Caki2 (cell line): ENCODE measurements around the gene GGT1. TPM values are rescaled to one million over a fixed set of nuclear protein-coding genes. Genes with fewer than 3 reads are reported as not detected.
"Not testable (repeated sequence)": the region's sequence is repeated elsewhere in the genome, so short reads cannot be mapped to it uniquely, and the experiment has no call there.

Experiments
- DNase-seq: peaks from one replicate; pipeline ENCODE4 v3.0.0-alpha.2; 2015; ENCODE audit warnings: low read depth
- in situ Hi-C: cut with HindIII; loops from 2 replicates; pipeline ENCODE4 v1.10.0; 2016; ENCODE audit warnings: low sequenced_read_pairs, low pct_unique_long_range_greater_than_20kb, mixed read lengths
- total RNA-seq: library from RNA; depleted of rRNA; stranded (reverse); fragments of >200 nt; shearing (Covaris generic); gene quantifications from 2 replicates; pipeline ENCODE4 v1.2.3, GENCODE V29; 2014; ENCODE audit warnings: low replicate concordance; rRNA removed

GGT1 gene
- total RNA-seq = 396 and 486 TPM in 2 replicates

DNA sequence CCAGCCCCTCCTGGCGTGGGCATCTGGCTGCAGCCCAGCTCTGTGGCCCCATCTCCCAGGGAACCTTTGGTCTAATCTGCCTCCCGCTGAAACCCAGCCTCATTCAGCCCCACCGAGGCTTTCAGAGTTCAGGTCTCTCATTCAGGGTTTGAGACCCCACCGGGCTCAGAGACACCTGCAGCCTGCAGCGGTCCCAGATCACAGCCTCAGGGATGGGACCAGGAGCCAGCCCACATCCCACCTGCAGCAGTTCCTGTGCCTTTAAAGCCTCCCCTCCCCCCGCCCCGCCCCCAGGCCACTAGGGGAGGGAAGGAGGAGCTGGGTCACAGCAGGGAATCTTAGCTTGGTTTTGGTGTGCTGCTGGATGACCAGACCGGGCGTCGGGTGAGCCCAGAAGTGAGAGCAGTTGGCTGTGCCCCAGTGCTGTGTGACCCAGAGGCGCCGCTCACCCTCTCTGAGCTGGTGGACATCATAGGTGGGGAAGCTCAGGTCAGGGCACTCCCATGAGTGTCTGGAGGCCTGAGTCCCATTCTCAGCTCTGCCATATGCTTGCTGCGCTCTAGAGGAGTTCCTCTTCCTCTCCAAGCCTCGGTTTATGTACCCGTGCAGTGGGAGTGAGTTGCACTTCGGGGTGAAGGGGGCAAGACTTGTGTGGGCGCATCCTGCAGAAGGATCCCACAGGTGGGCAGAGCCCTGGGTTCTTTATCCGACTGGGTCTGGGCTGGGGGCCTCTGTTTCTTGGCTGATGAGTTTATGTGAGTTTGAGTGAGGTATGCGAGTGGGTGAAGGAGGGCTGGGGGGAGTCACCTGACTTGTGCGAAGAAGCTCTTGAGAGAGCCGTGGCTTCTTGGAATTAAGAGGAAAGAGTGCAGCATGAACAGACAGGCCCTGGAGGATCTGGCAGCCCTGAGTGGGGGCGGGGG lies at the start of gene GGT1:
Gene GGT1, plus strand, starts transcription at position 347 of the 923 bp plus-strand sequence. CDS start 7,889 bp downstream, outside the sequence.
- in situ Hi-C loops = not testable (repeated sequence)
- DNase-seq = peak; percentile 74

DNA sequence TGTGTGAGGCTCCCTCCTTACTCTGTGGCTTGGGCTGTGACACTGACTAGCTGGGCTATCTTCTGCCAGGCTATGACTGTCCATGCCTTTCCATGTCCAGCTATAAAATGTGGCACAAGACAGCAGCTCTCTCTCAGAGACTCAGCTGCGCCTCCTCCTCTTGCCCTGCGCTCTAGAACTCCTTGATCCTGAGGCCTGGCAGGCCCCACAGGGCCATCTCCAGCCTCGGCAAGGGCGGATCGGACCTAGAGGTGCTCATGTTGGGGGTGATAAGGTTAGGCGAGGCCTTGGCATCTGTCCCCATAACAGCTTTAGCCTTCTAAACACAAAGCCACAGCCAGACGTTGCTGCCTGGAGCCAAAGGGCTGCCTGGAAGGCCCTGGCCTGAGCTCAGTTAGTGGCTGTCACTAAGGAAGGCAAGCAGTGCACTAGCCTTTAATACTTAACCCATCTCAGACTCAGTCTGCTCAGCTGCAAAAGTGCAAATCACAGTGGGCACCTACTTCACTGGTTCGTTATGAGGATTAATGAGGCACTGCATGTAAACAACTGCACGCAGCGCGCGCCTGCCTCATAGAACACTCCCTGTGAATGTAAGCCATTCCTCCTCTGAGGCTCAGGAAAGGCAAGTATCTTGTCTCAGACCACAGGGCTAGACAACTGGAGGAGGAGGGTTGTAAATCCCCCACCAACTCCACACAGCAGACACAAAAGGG lies 49.2 kb upstream of the GGT1 start:
- in situ Hi-C loops = no loop called here
- DNase-seq = peak; percentile 59

DNA sequence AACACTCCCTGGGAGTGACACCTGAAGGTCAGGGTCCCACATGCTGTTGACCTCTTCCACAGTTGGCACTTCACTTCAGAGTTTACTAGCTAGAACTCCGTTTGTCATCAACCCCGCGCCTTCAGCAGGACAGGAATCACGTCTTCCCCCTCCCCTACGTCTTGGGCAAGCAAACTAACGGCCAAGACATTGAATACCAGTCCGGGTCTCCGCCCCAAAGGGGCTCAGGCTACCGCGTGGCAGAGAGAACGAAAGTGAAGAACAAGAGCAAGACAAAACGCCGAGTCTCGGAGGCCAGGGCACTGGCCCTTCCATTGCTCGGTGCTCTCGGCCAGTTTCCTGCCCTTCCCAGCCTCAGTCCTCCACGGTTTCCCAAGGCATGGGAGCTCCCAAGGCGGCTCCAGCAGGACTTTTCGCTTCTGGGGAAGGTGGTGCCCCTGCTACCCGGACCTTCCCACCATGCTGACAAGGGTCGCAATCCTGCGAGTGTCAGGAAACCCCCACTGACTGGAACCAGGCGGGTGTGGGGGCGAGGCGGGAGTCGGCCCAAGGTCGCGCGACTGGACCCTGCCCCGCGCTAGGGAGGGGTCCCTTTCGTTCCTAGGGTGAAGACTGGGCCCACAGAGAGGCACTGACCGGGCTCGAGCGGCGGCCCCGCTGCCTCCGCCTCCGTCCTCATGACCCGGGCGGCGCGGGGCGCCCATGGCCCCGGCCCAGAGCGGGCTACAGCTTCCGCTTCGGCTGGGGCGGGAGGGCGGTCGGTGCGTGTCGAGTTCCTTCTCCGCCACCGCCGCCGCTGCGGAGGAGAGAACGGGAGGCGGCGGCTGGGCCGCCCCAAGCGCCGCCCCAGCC lies 48.5 kb upstream of the GGT1 start, which contains the start of gene GUCD1:
Gene GUCD1, minus strand, starts transcription at position 826 of the 852 bp plus-strand sequence. Its CDS starts 147 bp downstream, at position 679.
- DNase-seq = no peak
- in situ Hi-C loops = no loop called here

DNA sequence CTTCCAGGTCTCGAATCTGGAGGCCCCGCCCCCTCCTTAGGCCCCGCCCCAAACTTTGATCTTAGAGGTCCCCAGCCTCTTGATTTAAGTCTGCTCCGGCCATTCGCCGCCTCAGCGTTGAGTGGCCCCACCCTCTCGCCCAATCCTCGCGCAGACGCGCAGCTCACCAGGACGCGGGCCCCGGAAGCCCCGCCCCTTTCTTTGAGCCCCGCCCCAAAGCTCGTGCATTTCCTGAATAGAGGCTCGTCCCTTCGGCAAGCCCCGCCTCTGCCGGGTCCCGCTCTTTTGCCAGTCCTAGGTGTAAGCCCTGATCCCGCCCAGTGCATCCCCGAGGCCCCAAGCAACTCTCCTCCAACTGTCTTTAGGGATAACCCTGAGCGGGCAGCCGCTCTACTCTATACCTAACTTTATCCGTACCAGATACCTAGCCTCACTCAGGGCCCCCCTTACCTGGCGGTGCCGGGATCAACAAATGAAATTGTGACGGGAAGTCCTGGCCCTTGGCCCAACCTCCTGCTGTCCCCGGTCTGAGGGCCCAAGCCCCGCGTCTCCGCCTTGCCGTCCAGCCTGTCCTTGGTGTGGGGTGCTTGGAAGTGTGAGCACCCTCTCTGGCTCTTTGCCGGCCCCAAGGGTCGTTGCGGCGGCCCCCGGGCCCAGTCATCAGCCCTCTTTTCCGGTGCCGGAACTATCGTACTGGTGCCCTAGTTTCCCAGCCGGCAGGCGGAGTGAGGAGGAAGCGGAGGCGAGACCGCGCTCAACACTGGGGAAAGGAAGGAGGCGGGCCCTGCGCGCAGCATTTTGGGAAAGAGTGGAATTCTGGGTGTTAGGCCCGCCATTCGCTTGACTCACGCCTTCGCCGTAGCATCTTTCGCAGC lies 47.6 kb upstream of the GGT1 start, which contains the start of gene SNRPD3:
Gene SNRPD3, plus strand, starts transcription at position 835 of the 875 bp plus-strand sequence. CDS start 1,676 bp downstream, outside the sequence.
- in situ Hi-C loops = no loop called here
- DNase-seq = peak; percentile 98

DNA sequence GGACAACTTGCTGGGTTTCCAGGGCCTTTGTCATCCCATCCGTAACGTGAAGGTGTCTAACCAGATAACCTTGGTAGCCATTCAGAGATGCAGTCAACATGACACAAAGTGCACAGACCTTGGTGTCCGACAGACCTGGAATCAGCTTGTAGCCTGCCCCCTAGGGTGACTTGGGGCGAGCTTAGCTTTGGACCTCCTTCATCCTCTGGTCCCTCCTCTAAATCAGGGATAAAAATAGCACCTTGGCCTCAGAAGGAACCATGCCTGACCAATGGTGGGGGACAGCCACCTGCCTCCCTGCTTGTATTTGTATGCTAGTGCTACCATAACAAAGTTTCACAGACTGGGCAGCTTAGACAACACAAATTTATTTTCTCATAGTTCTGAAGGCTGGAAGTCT lies 43.5 kb upstream of the GGT1 start:
- DNase-seq = no peak
- in situ Hi-C loops = no loop called here

DNA sequence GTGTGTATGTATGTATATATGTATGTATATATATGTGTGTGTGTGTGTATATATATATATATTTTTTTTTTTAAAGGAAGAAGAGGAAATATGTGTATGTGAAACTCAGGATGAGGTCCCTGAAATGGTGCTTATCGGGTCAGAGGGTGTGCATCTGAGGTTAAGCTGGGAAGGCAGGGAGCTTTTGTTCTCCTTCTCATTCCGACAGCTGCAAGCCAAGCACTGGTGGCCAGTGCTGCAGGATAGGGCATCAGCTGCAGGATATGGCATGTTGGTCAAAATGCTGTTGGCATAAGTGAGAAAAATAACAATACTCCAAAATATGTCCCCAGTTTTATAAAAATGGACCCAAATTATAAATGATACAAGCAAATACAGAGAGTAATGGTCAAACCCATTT lies 39.7 kb upstream of the GGT1 start:
- in situ Hi-C loops = no loop called here
- no peak for DNase-seq

DNA sequence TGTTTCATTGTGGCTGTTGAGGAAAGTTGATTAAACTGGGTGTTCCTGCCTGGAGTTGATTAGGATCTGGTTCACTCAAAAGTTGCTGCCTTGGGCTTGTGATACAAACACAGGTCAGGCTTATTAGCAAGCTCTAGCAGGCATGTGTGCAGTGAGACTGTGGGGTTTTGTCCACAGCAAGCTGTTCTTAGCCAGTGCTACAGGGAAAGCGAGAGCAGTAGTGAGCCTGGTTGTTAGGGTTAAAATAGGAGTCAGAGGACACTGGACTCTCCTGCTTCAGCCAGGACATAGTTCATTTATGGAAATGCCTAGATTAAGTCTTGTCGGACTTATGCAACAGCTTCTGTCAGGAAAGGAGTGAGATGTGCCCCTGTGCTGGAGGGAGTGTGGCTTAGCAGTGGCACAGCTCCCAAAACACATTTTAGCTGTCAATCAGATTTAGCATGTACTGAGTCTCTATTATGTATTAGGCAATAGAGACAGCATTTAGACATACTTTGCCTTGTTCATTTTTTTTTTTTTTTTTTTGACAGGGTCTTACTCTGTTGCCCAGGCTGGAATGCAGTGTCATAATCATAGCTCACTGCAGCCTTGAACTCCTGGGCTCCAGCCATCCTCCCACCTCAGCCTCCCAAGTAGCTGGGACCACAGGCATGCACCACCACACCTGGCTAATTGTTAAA lies 38.5 kb upstream of the GGT1 start:
- in situ Hi-C loops = no loop called here
- DNase-seq = no peak

DNA sequence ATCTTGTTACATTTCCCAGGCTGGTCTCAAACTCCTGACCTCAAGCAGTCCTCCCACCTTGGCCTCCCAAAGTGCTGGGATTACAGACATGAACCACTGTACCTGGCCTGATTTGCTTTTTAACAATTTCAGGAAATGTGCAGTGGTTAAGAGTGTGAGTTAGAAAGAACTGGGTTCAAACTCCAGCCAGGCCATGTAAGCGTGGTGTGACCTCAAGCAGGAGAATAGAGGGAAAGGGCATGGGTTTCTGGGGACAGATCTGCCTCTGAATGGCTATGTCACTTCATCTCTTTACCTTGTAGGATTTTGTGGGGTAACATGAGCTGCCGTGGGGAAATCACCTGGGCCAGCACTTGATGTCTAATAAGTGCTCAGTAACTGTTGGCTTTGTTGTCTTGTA lies 37.9 kb upstream of the GGT1 start:
- DNase-seq = no peak
- in situ Hi-C loops = no loop called here

DNA sequence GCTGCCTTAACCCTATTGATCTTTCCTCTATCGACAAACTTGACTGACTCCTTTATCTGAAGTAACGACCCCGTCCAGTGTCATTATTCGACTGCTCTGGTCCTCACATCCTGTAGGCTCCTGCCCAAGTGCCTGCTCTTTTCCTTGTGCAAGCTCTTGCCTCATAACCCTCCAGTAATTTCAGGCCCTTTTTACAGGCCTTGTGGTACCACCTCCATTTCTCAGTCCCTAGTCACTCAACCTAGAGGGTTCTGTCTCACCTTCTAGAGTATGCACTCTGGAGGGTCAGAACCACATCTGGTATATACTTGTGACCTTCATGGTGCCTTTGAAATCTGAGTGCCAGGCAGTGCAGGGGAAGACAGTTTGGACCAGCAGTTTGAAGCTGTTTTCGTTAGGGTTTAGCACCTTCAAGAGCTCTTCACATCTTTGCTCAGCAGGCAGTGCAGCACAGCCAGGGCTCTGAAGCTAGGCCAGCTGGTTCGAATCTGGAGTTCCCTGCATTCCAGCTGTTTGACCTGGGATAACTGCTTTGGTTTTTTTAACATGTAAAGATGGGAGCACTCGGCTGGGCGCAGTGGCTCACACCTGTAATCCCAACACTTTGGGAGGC lies 36.0 kb upstream of the GGT1 start:
- no peak for DNase-seq
- in situ Hi-C loops = no loop called here

DNA sequence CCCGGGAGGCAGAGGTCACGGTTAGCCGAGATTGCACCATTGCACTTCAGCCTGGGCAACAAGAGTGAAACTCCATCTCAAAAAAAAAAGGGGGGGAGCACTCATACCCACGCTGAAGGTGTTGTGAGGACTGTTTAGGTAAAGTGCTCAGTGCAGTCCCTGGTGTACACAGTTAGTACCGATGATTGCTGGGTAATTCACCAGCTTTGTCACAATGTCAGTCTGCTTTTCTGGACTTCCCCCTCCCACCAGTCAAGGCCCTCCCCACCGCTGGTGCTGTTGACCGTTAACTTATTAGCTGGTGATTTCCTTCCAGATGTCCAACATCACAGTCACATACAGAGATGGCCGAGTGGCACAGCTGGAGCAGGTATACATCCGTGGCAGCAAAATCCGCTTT lies 35.3 kb upstream of the GGT1 start:
- in situ Hi-C loops = no loop called here
- DNase-seq = no peak

DNA sequence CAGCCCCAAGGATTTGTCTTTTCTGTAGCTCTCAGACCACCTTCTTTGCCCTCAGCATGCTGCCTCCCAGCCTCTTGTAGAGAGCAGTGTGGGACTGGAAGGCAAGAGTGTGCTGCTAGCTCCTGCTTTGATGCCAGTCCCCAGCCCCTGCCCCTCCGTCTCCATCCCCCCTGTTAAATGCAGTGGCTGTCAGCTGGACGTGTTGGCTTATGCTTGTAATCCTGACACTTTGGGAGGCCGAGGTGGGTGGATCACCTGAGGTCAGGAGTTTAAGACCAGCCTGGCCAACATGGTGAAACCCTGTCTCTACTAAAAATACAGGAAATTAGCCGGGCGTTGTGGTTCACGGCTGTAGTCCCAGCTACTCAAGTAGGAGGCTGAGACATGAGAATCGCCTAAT lies 31.7 kb upstream of the GGT1 start:
- in situ Hi-C loops = no loop called here
- DNase-seq = no peak

DNA sequence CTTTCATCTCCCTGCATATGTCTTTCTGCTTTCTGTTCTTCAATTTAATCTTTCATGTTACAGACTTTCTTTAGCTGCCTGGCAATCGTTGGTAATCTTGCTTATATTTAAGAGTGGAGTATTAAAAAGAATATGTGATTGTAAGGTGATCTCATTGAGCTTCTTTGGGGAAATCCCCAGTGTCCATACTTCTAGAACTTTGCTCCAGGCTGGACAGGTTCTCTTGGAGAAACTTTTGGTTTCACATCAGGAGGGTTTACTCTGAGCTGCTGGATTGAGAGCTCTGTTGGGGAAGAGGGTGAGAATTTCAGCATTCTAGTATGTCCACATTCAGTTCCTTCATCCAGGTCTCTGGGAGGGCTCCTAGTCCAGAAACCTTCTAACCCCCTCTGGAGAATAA lies 26.2 kb upstream of the GGT1 start:
- in situ Hi-C loops = no loop called here
- DNase-seq = no peak

DNA sequence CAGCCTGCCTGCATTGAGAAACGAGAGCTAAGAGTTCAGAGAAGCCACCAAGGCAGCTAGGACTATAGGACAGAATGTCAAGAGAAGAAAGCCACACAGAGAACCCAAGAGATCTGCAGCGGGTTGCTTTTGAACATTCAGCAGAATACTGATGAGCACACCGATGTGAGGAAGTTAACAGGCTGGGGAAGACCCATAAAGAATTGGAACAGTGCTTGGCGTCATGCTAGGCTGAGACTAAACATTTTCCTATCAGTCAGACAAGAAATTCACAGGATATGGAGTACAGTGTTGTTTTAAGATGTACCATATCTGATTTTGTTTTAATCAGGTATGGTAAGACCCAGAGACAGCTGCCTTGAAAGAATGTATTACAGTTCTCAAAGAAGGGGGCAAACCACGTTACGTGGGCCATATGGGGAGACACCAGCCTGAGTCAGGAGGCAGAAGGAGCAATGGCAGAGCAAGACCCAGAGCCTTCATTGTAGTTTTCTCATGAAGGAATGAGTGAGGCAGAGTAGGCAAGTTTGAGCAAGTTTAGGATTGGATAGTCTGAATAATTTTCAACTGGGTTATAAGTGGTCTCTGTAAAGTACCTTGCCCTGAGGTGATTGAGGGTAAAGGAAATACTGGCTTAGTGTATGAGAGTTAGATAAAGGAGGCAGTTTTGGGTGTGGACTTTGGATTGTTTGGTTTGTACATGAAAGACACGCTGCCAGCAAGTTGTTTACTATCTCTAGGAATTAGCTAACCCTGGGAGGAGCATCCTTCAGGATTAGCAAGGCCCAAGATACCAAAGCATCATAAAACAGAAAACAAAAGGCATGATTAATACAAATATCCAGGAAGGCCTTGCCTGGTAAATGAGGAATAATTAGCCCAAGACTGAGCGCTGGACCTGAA lies 24.4 kb upstream of the GGT1 start:
- DNase-seq = no peak
- in situ Hi-C loops = no loop called here

DNA sequence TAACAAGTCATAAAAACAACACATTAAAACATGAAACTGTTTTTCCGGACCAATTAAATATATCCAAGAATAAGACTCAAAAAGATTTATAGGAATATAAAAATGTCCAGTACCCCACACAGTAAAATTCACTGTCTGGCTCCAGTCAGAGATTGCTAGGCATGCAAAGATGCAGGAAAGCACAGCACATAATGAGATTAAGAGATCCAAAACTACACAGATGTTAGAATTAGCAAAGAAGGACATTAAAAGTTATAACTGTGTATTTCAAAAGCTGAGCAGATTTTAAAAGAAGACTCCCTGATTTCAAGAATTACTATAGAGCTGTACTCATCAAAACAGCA lies 23.8 kb upstream of the GGT1 start:
- DNase-seq = no peak
- in situ Hi-C loops = no loop called here

DNA sequence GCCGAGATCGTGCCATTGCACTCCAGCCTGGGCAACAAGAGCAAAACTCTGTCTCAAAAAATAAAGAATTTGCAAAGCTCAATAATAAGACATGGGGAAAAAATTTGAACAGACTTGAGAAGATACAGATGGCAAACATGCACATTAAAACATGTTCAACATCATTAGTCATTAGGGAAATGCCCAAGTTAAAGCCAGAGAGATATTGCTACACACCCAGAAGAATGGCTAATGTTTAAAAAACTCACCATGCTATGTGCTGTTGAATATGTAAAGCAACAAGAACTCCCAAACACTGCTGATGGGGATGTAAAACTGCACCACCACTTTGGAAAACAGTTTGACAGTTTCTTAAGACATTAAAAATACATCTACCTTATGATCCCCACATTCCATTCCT lies 22.7 kb upstream of the GGT1 start:
- DNase-seq = peak; percentile 40
- in situ Hi-C loops = no loop called here
